GM21423 (cell line): ENCODE data around the gene PPIF.

ENCODE experiments used
- ATAC-seq: cut with Tn5 transposase; IDR thresholded peaks from one replicate; pipeline ENCODE4 v1.9.1; 2021; ENCODE audit warnings: mild to moderate bottlenecking, moderate library complexity; ENCODE audit not compliant: unreplicated experiment

PPIF gene

DNA sequence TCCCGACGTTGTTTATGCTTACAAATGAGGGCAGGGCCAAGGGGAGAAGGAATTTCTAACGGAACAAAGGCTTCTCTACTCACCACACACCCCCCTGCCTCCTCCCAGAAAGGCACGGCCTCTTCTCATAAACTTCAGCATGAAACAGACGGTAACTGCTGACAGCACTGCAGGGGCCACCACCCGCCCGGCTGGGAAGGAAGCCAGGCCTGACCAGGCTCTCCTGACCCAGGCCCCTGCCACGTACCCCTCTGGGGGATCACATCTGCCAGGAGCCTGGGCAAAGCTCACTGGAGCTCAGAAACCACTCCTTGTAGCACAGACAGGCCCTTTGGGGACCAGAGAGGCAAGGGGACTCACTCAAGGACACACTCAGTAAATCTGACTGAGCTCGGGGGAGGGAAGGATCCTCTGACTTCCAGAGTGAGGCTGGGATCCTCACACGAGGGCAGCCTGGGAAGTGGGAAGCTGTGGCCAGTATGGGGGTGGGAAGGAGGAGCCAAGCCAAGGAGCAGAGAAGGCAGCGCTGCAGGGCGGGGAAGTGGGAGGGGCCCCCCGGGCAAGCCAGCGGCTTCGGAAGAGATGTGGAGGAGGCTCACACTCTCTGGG, 52.1 kb downstream of the PPIF start:
- no peak for ATAC-seq

DNA sequence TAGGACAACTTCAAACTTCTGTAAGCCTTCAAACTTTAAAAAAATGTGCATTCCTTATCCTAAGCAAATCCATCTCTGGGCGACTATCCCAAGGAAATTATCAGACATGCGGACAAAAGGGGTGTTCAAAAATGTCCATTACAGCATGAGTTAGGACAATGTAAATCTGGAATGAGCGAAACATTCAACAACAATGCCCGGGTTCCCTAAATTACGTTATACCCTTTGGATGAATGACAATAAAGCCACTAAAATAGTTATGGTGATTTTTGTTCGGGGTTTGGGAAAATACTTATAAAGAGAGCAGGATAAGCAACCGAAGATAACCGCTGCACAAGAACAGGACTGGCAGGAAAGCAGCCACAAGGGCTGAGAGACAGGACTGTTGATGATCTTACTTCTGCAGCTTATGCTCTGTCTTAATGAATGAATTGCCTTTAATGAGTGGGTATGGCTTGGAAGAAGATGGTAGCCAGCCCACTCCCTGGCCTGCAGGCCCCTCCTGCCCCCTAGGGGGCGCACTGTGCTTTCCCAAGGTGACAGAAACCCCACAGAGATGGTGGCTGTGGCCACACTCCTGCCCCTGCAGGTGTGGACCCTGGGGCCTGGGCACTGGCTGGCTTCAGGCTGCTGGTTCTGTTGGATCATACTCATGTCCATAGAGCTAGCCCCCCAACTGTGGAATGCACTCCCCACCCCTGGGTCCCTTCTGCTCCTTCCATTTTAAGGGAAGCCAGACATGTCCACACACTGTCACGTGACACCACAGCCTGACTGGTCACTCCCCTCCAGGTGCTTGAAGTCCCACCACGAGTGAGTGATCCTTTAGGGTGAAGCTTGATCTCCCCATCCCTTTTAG, 53.1 kb downstream of the PPIF start:
- peak; percentile 55 for ATAC-seq

DNA sequence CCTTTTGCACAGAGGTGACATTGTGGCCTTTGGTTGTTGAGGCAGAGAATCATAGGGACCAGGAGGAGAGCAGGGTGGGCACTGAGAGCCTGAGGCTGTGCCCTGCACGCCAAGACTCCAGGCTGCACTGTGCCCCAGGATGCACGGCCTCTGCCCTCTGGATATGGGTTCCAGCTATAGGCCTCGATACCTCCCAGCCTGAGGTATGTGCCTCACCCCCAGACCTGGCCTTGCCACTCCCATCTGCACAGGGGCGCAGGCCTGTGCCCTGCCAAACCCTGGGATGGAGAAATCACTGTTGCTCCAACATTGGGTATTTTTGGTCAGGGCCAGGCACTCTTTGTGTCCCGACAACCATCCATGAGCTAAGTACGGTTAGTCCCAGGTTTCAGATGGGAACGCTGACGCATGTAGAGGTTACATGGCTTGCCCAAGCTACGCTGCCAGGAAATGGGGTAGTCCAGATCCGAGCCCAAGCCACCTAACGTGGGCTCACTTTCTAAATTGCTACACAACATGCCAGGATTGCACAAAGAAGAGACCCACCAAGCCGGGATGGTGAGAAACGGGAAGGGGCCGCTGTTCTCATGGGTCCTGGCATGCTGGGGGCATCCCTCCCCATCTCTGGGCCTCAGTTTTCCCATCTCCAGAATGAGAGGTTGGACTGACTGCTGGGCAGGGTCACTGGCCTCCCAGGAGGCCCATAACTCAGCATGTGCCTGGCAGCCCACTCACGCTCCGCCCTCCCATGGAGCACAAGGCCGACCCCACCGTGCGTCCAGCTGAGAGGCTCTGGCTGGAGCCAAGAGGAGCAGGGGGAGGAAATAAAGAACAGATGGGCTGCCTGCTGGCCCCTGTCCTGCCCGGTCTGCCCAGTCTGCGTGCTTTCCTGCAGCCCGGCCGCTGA, 54.0 kb downstream of the PPIF start:
- no peak for ATAC-seq

DNA sequence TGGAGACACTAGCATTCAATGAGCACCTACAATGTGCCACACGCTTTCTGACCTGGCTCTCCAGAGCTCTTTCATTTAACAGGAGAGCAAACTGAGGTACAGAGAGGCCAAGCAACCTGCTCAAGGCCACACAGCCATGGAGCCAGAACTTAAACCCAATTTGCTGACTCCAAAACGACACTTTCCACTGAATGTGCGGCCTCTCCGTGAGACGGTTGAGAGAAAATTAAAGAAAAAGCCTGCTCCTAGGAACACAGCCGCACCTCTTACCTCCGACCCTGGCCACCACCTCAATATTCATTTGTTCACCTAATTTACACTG, 55.3 kb downstream of the PPIF start:
- ATAC-seq: no peak

DNA sequence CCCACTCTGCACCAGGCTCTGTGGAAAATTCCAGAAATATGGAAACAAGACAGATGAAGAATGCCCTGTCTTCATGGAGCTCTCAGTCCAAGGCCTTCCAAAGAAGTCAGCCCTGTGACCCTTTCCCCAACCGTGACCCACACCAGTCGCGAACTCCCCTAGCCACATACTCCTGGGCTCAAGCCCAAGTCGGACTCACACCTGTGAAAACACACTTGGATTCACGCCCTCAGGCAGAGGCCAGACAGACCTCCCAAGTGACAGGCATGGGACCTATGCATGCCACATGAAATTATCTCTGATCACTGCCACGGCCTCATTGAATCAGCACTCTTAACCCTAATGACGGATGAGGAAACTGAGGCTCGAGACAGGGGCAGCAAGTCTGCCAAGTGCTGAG, 55.7 kb downstream of the PPIF start:
- no peak for ATAC-seq

DNA sequence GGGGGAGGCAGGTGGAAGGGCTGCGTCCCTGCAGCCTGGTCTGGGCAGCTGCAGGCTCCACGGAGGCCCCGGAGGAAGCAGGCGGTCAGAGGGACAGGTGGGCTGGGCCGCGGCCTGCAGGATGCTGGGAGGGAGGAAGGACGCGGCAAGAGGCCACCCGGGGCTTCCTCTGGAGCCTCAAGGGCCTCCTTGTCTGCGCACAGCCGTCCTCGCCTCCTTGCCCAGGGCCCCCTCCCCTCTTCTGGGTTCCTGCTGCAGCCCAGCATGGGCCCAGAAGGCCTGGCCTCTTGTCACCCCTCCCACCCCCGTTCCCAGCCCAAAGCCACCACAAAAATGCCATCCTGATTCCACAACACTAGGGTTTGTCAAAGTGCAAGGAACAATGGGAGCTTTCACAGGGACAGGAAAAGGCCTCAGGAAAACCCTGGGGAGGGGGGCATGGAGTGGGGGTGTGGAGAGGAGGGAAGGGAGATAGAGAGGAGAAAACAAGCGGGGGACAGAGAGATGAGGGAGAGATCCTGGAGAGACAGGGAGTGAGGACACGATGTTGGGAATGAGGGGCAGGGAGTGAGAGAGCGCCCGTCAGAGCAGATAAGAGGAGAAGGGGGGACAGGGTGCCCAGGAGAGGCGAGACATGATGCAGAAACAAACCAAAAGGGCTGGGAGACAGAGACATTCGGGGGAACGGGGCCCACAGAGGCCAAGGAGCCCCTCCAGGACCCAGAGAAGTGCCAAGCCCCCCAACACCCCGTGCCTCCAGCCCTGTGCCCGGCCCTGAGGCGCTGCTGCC, 56.4 kb downstream of the PPIF start:
- no peak for ATAC-seq

DNA sequence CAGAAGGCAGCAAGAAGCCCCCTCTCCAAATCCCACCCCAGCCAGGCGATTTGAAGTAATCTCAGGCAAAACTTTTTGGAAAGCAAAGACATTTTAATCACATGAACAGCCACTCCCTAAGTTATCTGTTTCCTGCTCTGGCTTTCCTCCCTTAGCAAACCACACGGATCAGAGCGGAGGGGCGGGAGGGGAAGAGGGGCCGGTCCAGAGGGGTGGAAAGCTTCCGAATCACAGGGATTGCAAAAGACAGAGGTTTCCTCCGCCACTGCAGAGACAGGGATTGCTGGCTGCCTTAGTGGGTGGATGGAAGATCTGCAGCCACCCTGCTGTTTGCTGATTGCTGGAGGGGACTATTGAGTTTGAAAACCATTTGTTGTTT, 57.0 kb downstream of the PPIF start:
- ATAC-seq: no peak

DNA sequence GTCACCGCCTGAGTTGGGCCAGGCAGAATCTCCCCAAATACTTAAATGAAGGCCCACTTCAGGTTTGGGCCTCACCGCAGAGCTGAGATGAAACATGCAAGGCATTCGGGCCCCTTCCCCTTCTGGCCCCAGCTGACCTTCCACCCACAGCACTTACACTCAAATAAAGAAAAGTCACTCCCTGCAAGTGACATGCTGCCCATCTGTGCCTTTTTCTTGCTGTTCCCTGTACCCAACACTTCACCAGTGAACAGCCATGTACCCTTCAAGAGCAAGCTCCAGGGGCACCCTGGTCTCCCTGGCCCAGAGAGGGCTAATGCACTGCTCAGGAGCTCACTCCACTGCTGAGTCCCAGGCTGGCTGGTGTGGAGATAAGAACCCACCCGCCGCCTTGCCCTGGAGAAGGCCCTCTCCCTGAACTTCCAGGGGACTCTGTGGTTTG, 57.4 kb downstream of the PPIF start:
- ATAC-seq: no peak
